Measurements from ENCODE around the gene ACP7. TPM values are rescaled to one million over a fixed set of nuclear protein-coding genes. Genes with fewer than 3 reads are reported as not detected.

The ACP7 gene
- total and polyA plus RNA-seq, 9 of the 15 experiments (the other 6 are each of a cell fraction or from before 2014, with no cell fraction given), result not detected

DNA sequence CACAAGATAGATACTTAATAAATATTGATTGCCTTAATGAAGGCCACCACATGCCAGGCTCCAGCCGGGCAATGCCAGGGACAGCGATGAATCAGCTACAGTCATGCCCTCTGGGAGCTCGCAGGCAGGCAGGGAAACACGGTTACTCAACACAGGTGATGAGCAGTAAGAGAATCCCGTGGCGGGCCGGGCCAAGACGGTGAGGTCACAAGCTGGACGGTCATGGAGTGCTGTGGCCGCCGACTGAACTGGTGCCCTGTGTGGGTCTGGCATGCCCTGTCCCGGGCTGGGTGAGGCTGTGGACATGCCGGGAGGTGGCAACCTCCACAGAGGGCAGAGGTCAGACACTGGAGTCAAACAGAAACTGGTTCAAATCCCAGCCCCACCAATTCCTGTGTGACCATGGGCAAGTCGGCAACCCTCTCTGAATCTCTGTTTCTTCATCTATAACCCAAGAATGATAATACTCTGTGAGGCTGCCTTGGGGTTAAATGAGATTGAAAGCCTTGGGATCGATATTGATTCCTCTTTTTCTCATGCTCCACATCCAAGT is 28.2 kb downstream of the ACP7 start:
- Histone ChIP-seq H3K9me3 (replicated peaks; ENCODE audit: control insufficient read depth, insufficient read depth, low read depth, low read length) (no peaks in the 10 kb centered on the region), H3K79me2 (ENCODE audit: control insufficient read depth, insufficient read depth, low read length) (no peaks in the 10 kb centered on the region), H3K9me1 (ENCODE audit: control insufficient read depth, insufficient read depth, low read length) (no peaks in the 10 kb centered on the region), H3K27me3 (ENCODE audit: control insufficient read depth in 2 of 2, insufficient read depth in 2 of 2, low read length in 2 of 2) (peaks cover 6 to 34% of the 10 kb centered on the region in 2 experiments; a peak in 2 of 5 replicates), H3K27ac (ENCODE audit: extremely low read depth, low read depth, low read length) (no peak overlapping the region), H4K20me1 (replicated peaks; ENCODE audit: control insufficient read depth, insufficient read depth, low read length) (no peaks in the 10 kb centered on the region), H2AFZ (ENCODE audit: low read depth, low read length) (no peak overlapping the region), H3K4me2 (ENCODE audit: insufficient read depth, low read length) (no peak overlapping the region), H3K36me3 (ENCODE audit: control insufficient read depth, insufficient read depth, low read length) (no peaks in the 10 kb centered on the region), H3K4me1 (replicated peaks in 1 of 2; ENCODE audit: control insufficient read depth in 2 of 2, insufficient read depth in 2 of 2, low read length in 2 of 2) (peaks cover 0 to 18% of the 10 kb centered on the region in 2 experiments; a peak in 3 of 5 replicates), H3K4me3 (no peak overlapping the region), H3K9ac (ENCODE audit: insufficient read depth in 1 of 2, low read depth in 2 of 2, low read length in 2 of 2) (peak overlapping the region in 1 of 2 experiments; percentile 43; a peak in 1 of 4 replicates)
- ATAC-seq, result no peak
- no TSS peak for BruUV-seq (replicated peaks)
- in situ Hi-C loops (cut with MboI), result loop anchor here (10.0 kb wide), 1 partner anchor 148 kb away; no protein-coding TSS in a partner anchor
- WGBS (ENCODE audit: insufficient coverage, low coverage, missing lambda C conversion rate), result 32% methylated on average over 14 of the region's 15 CpGs
- intact Hi-C loops (cut with micrococcal nuclease), result no loop called here
- ChIA-PET POLR2A (no interaction called here), CTCF (ENCODE audit: low intra/inter-chr PET ratio) (no interaction called here)
- FAIRE-seq, result no peak
- DNase-seq (ENCODE audit: extremely low read depth in 1 of 4, low spot score in 3 of 4), result no peak
- TF ChIP-seq SMARCA5 (IDR thresholded peaks at IDR 0.05) (peak; percentile 23; the same call in 1 of the 2 replicates), BCOR (IDR thresholded peaks at IDR 0.05) (peak; percentile 72), PHF21A (IDR thresholded peaks at IDR 0.05; ENCODE audit: borderline replicate concordance, low read depth) (no peak), KDM1A (IDR thresholded peaks at IDR 0.05) (peak in 1 of 2 experiments; percentile 54; a peak in 1 of 4 replicates), ZFP36 (IDR thresholded peaks at IDR 0.05; ENCODE audit: low read depth, low read length, partially characterized antibody) (peak; percentile 80), TOE1 (IDR thresholded peaks at IDR 0.05; ENCODE audit: borderline replicate concordance) (no peak), TOE1 (CRISPR knock-in tag; IDR thresholded peaks at IDR 0.05; ENCODE audit: borderline replicate concordance, low read depth) (no peak), RBM25 (IDR thresholded peaks at IDR 0.05; ENCODE audit: low read depth, low read length, severe bottlenecking) (peak; percentile 84)
- TF ChIP-seq, protein P1, sequence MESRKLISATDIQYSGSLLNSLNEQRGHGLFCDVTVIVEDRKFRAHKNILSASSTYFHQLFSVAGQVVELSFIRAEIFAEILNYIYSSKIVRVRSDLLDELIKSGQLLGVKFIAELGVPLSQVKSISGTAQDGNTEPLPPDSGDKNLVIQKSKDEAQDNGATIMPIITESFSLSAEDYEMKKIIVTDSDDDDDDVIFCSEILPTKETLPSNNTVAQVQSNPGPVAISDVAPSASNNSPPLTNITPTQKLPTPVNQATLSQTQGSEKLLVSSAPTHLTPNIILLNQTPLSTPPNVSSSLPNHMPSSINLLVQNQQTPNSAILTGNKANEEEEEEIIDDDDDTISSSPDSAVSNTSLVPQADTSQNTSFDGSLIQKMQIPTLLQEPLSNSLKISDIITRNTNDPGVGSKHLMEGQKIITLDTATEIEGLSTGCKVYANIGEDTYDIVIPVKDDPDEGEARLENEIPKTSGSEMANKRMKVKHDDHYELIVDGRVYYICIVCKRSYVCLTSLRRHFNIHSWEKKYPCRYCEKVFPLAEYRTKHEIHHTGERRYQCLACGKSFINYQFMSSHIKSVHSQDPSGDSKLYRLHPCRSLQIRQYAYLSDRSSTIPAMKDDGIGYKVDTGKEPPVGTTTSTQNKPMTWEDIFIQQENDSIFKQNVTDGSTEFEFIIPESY (CRISPR knock-in tag; IDR thresholded peaks at IDR 0.05), result 0 out of 2 replicates have a peak, but pooled peaks have one; percentile 27

Data from K562 (cell line).